Activated CD8-positive, alpha-beta memory T cell treated with anti-CD3 and anti-CD28 coated beads for 24 hours (primary cell): ENCODE results near the gene IZUMO2.
"Not testable (repeated sequence)": the region's sequence is repeated elsewhere in the genome, so short reads cannot be mapped to it uniquely, and the experiment has no call there.

Experiments used
- DNase-seq: peaks from one replicate; pipeline ENCODE4 v3.0.0-alpha.2; 2020

Gene IZUMO2

DNA sequence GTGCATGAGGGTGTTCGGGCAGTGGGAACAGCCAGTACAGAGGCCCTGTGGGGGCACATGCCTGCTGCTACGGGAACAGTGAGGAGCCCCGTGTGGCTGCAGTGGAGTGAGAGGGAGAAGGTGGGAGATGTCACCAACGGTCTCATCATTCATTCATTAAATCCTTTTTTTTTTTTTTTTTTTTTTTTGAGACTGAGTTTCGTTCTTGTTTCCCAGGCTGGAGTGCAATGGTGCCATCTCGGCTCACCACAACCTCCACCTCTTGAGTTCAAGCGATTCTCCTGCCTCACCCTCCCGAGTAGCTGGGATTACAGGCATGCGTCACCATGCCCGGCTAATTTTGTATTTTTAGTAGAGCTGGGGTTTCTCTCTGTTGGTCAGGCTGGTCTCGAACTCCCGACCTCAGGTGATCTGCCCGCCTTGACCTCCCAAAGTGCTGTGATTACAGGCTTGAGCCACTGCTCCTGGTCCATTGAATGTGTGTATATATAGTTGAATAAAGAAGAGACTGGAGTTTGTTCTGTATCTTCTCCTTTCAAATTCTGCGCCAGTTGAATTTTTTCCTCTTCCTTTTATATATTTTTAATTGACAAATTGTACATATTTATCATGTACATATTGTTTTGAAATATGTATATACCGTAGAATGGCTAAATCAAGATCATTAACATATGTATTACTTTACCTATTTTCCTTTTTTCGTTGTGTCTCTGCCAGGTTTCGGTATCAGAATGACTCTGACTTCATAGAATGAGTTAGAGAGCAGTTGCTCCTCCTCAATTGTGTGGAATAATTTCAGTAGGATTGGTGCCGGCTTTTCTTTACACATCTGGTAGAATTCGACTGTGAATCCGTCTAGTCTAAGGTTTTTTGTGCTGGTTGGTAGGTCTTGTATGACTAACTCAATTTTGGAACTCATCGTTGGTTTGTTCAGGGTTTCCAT, 28.0 kb downstream of the IZUMO2 start:
- not testable (repeated sequence) for DNase-seq

GRCh38 chr19:50133518-50134492, 29.3 kb downstream of the IZUMO2 start:
- not testable (repeated sequence) for DNase-seq

DNA sequence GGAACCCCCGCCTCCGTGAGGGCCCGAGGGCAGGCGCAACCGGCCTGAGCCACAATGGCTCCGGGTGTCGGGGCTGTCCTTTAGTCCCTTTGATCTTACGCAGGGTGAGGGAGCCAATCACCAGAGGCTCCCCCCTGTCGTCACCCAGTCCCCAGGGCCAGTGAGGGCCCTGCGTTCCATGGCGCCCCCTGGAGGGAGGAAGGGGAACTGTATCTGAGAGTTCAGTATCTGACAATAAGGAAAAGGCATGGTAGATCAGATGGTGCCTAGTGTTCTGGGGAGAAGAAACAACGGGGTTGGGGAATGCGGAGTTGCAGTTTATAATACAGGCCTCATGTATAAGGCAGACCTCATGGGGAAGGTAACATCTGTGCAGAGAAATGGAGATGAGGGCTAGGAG, 59.1 kb downstream of the IZUMO2 start:
- DNase-seq = not testable (repeated sequence)

DNA sequence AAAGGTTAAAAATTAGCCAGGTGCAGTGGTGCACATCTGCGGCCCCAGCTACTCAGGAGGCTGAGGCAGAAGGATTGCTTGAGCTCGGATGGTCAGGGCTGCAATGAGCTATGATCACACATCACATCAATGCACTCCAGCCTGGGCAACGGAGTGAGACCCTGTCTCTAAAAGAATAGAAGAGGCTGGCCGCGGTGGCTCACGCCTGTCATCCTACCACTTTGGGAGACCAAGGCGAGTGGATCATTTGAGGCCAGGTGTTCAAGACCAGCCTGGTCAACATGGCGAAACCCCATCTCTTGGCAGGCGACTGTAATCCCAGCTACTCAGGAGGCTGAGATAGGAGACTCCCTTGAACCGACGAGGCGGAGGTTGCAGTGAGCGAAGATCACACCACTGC, 59.7 kb downstream of the IZUMO2 start:
- not testable (repeated sequence) for DNase-seq
